Liver (tissue), 9 donors: ENCODE results near the gene EXOSC10. TPM values are rescaled to one million over a fixed set of nuclear protein-coding genes. Genes with fewer than 3 reads are reported as not detected.

Experiments
- DNase-seq: peaks from one replicate; pipeline ENCODE4 v3.0.0-alpha.2; 2017; ENCODE audit warnings: low spot score
- H3K27ac ChIP-seq, 2 donors: one replicate each; pipeline ENCODE4 v1.7.0; 2013; ENCODE audit warnings: inconsistent platforms in 2 of 2, low read length in 2 of 2, control low read depth in 1 of 2, low read depth in 1 of 2, mild to moderate bottlenecking in 1 of 2
- H3K27me3 ChIP-seq, 4 donors: one replicate each; pipeline versions ENCODE4 v1.6.1 to v1.7.0; 2013; ENCODE audit warnings: low read length in 3 of 4, inconsistent platforms in 1 of 4, mild to moderate bottlenecking in 1 of 4, moderate library complexity in 1 of 4; ENCODE audit not compliant: control insufficient read depth in 4 of 4, insufficient read depth in 4 of 4
- H3K36me3 ChIP-seq, 4 donors: one replicate each; pipeline versions ENCODE4 v1.6.1 to v1.7.0; 2013; ENCODE audit warnings: low read length in 3 of 4, mild to moderate bottlenecking in 3 of 4, low read depth in 1 of 4, moderate library complexity in 1 of 4; ENCODE audit not compliant: control insufficient read depth in 4 of 4, insufficient read depth in 3 of 4
- H3K4me1 ChIP-seq, 4 donors: one replicate each; pipeline versions ENCODE4 v1.6.1 to v1.7.0; 2013; ENCODE audit warnings: low read length in 3 of 4, mild to moderate bottlenecking in 3 of 4, moderate library complexity in 1 of 4; ENCODE audit not compliant: control insufficient read depth in 4 of 4, insufficient read depth in 4 of 4
- H3K4me3 ChIP-seq, 3 donors: one replicate each; pipeline versions ENCODE4 v1.6.1 to v1.7.0; 2013; ENCODE audit warnings: low read length in 3 of 3, control low read depth in 1 of 3, low read depth in 1 of 3, mild to moderate bottlenecking in 1 of 3
- H3K9ac ChIP-seq, 2 donors: one replicate each; pipeline ENCODE4 v1.7.0; 2013; ENCODE audit warnings: low read length in 2 of 2, mild to moderate bottlenecking in 2 of 2, moderate library complexity in 2 of 2, control low read depth in 1 of 2, low read depth in 1 of 2
- H3K9me3 ChIP-seq, 4 donors: one replicate each; pipeline versions ENCODE4 v1.6.1 to v1.7.0; 2013; ENCODE audit warnings: low read length in 3 of 4; ENCODE audit not compliant: control insufficient read depth in 4 of 4
- ATF3 ChIP-seq: IDR thresholded peaks from 2 replicates; pipeline ENCODE4 v1.6.1; 2016; ENCODE audit warnings: antibody characterized with exemption
- CTCF ChIP-seq: fragments of 150-350 bp; IDR thresholded peaks from 2 replicates; pipeline ENCODE4 v1.5.1; 2017; ENCODE audit warnings: improper control_type of control experiment, low read depth, low read length; ENCODE audit not compliant: missing input control
- FOXA1 ChIP-seq: IDR thresholded peaks from 2 replicates; pipeline ENCODE4 v1.6.1; 2016; ENCODE audit warnings: antibody characterized with exemption
- FOXA2 ChIP-seq: IDR thresholded peaks from 2 replicates; pipeline ENCODE4 v1.6.1; 2016; ENCODE audit warnings: antibody characterized with exemption
- HNF4A ChIP-seq, 2 donors: conservative IDR thresholded peaks; 2 replicates each; pipeline ENCODE4 v1.6.1; 2016; ENCODE audit warnings: antibody characterized with exemption in 2 of 2, mild to moderate bottlenecking in 2 of 2
- NR2F2 ChIP-seq: IDR thresholded peaks from 2 replicates; pipeline ENCODE4 v1.6.1; 2016; ENCODE audit warnings: antibody characterized with exemption
- RAD21 ChIP-seq, 2 donors: IDR thresholded peaks; 2 replicates each; pipeline ENCODE4 v1.6.1; 2016; ENCODE audit warnings: antibody characterized with exemption in 2 of 2, mild to moderate bottlenecking in 2 of 2
- RXRA ChIP-seq, 2 donors: IDR thresholded peaks; 2 replicates each; pipeline ENCODE4 v1.6.1; 2017 to 2018; ENCODE audit warnings: antibody characterized with exemption in 2 of 2, mild to moderate bottlenecking in 1 of 2
- SP1 ChIP-seq: IDR thresholded peaks from 2 replicates; pipeline ENCODE4 v1.6.1; 2018; ENCODE audit warnings: antibody characterized with exemption, mild to moderate bottlenecking
- TAF1 ChIP-seq: conservative IDR thresholded peaks from 2 replicates; pipeline ENCODE4 v1.6.1; 2016; ENCODE audit warnings: antibody characterized with exemption, mild to moderate bottlenecking
- ZBTB33 ChIP-seq: IDR thresholded peaks from 2 replicates; pipeline ENCODE4 v1.6.1; 2016; ENCODE audit warnings: antibody characterized with exemption
- WGBS: extraction: QIAGEN DNeasy Blood & Tissue Kit; methylation state at CpG from one replicate; pipeline ENCODE4 v1.1.7; 2013; 5-methylcytosine and 5-hydroxymethylcytosine counted together
- polyA plus RNA-seq, 2 donors: library from polyadenylated mRNA; stranded (reverse) in 1 of 2; unstranded in 1 of 2; fragments of 200-250 nt in 1 of 2; fragments of >200 nt in 1 of 2; fragmentation: Nextera tagmentation in 1 of 2; extraction: Ambion mirVana in 1 of 2; gene quantifications; one replicate each; pipeline versions ENCODE4 v1.2.1 to v1.2.3, GENCODE V29; 2013 to 2015
- total RNA-seq, 2 donors: library from RNA; depleted of rRNA; stranded (reverse); fragments of >200 nt; gene quantifications; one replicate each; pipeline ENCODE4 v1.2.3, GENCODE V29; 2014
- donor health status: healthy.
- donor health status: healthy.
- donor health status: healthy.
- donor health status: healthy.
- donor health status: healthy.

Gene EXOSC10
- total and polyA plus RNA-seq, 4 donors: 11.3 to 29.2 (median 20.9) TPM

- H3K9me3 ChIP-seq: no peaks in the 10 kb centered on the region
- H3K4me1 ChIP-seq: no peaks in the 10 kb centered on the region
- WGBS: 97% methylated on average over 5 of the region's 5 CpGs
- no peak overlapping the region for H3K27ac ChIP-seq
- no peak overlapping the region for H3K9ac ChIP-seq
- no peaks in the 10 kb centered on the region for H3K27me3 ChIP-seq
- TF ChIP-seq TAF1: no peak
- no peak for DNase-seq
- no peak overlapping the region for H3K4me3 ChIP-seq
- peaks cover 5 to 43% (median 24%) of the 10 kb centered on the region in 4 donors for H3K36me3 ChIP-seq
These were observed 43.7 kb upstream of the EXOSC10 start for GRCh38 chr1:11143401-11143800.

- no peak overlapping the region for H3K9ac ChIP-seq
- H3K36me3 ChIP-seq: peaks cover 5 to 49% (median 27%) of the 10 kb centered on the region in 4 donors
- H3K27me3 ChIP-seq: no peaks in the 10 kb centered on the region
- H3K4me3 ChIP-seq: no peak overlapping the region
- DNase-seq: no peak
- no peaks in the 10 kb centered on the region for H3K4me1 ChIP-seq
- H3K9me3 ChIP-seq: no peaks in the 10 kb centered on the region
- 93% methylated on average over 4 of the region's 4 CpGs for WGBS
- H3K27ac ChIP-seq: no peak overlapping the region
- TF ChIP-seq ZBTB33 (no peak), NR2F2 (no peak), RXRA (IDR thresholded peaks at IDR 0.05) (no peak), CTCF (no peak), HNF4A (conservative IDR thresholded peaks at IDR 0.05) (no peak), ATF3 (no peak), FOXA2 (no peak), SP1 (no peak), FOXA1 (no peak), TAF1 (no peak), RAD21 (IDR thresholded peaks at IDR 0.05) (no peak)
These were observed 43.1 kb upstream of the EXOSC10 start for GRCh38 chr1:11142618-11143391.

- 97% methylated on average over 3 of the region's 3 CpGs for WGBS
- Histone ChIP-seq H3K27me3 (no peaks in the 10 kb centered on the region), H3K27ac (no peak overlapping the region), H3K9me3 (no peaks in the 10 kb centered on the region), H3K36me3 (peaks cover 5 to 38% (median 17%) of the 10 kb centered on the region in 4 donors), H3K9ac (no peak overlapping the region), H3K4me1 (peaks cover 0 to 10% (median 9%) of the 10 kb centered on the region in 4 donors), H3K4me3 (no peak overlapping the region)
- TF ChIP-seq ATF3: no peak
- DNase-seq: no peak
These were observed 39.3 kb upstream of the EXOSC10 start for GRCh38 chr1:11138952-11139351.
